Activated B cell treated with CpG ODN at 0.5 μM for 24 hours (primary cell): ENCODE measurements around the gene ZNF135. TPM values are rescaled to one million over a fixed set of nuclear protein-coding genes. Genes with fewer than 3 reads are reported as not detected.
A peak's percentile ranks its signal among the peaks of the same experiment; 100 is the strongest.

ENCODE experiments used
- ATAC-seq: fragments of 200-7000 bp; cut with Tn5 transposase; one replicate; pipeline ENCODE4 v1.10.0; 2021; ENCODE audit warnings: low read depth, mild to moderate bottlenecking, moderate library complexity
- CTCF ChIA-PET: fragments of 350-600 bp; sonication (Branson Sonifier 250); formaldehyde crosslinking; loops from one replicate; lab custom pipeline; 2021; ENCODE audit warnings: antibody characterized with exemption; lab: Charles Lee
- POLR2A ChIA-PET: fragments of 350-600 bp; sonication (Branson Sonifier 250); formaldehyde crosslinking; loops from one replicate; lab custom pipeline; 2021; ENCODE audit warnings: antibody characterized with exemption; lab: Charles Lee
- DNase-seq: peaks from one replicate; pipeline ENCODE4 v3.0.0; 2022
- H3K27ac Mint-ChIP-seq: one replicate; pipeline ENCODE4 v1.8.0; 2020; ENCODE audit warnings: mixed read lengths
- H3K27me3 Mint-ChIP-seq: one replicate; pipeline ENCODE4 v1.8.0; 2021; ENCODE audit warnings: mixed read lengths
- H3K36me3 Mint-ChIP-seq: one replicate; pipeline ENCODE4 v1.8.0; 2021; ENCODE audit warnings: low read depth, mixed read lengths
- H3K4me1 Mint-ChIP-seq: one replicate; pipeline ENCODE4 v1.8.0; 2021; ENCODE audit warnings: mixed read lengths
- H3K4me3 Mint-ChIP-seq: one replicate; pipeline ENCODE4 v1.8.0; 2020; ENCODE audit warnings: mild to moderate bottlenecking, mixed read lengths
- H3K9me3 Mint-ChIP-seq: one replicate; pipeline ENCODE4 v1.8.0; 2020; ENCODE audit warnings: mixed read lengths
- intact Hi-C: fragments of 100-400 bp; cut with micrococcal nuclease; formaldehyde crosslinking; loops from one replicate; pipeline ENCODE4 v1.15.1; 2024
- total RNA-seq: library from RNA; stranded (reverse); gene quantifications from 2 replicates; pipeline ENCODE4 v1.2.3, GENCODE V29; 2022
- TF ChIP-seq, protein P1 (sequence below): fragments of 200-600 bp; IDR thresholded peaks from one replicate; pipeline ENCODE4 v1.8.0; 2022; ENCODE audit warnings: antibody characterized with exemption, mild to moderate bottlenecking

ZNF135 gene
- total RNA-seq, 1 donor from 2014 or later = 7.5 TPM

GRCh38 chr19:58097349-58097748, 38.3 kb downstream of the ZNF135 start:
- ChIA-PET CTCF (no interaction called here), POLR2A (interaction anchor here (0.6 to 1.5 kb wide), 2 partner anchors 34 to 95 kb away, joined by 4 to 5 read pairs; partner anchors contain the start of gene ZNF606)
- peaks cover 22% of the 10 kb centered on the region for H3K36me3 Mint-ChIP-seq
- peaks cover 18% of the 10 kb centered on the region for H3K4me1 Mint-ChIP-seq
- H3K9me3 Mint-ChIP-seq = peaks cover 4% of the 10 kb centered on the region
- H3K27ac Mint-ChIP-seq = peak overlapping the region; percentile 38
- TF ChIP-seq, protein P1, sequence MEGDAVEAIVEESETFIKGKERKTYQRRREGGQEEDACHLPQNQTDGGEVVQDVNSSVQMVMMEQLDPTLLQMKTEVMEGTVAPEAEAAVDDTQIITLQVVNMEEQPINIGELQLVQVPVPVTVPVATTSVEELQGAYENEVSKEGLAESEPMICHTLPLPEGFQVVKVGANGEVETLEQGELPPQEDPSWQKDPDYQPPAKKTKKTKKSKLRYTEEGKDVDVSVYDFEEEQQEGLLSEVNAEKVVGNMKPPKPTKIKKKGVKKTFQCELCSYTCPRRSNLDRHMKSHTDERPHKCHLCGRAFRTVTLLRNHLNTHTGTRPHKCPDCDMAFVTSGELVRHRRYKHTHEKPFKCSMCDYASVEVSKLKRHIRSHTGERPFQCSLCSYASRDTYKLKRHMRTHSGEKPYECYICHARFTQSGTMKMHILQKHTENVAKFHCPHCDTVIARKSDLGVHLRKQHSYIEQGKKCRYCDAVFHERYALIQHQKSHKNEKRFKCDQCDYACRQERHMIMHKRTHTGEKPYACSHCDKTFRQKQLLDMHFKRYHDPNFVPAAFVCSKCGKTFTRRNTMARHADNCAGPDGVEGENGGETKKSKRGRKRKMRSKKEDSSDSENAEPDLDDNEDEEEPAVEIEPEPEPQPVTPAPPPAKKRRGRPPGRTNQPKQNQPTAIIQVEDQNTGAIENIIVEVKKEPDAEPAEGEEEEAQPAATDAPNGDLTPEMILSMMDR = no peak
- intact Hi-C loops = loop anchor here (5.0 to 10.0 kb wide), 3 partner anchors 95 to 370 kb away; partner anchors contain the start of genes ZNF584, ZNF606 and ZNF671
- peak overlapping the region; percentile 90 for H3K4me3 Mint-ChIP-seq
- DNase-seq = no peak
- H3K27me3 Mint-ChIP-seq = no peaks in the 10 kb centered on the region
- ATAC-seq = no peak

GRCh38 chr19:58097781-58098681, 38.9 kb downstream of the ZNF135 start, which contains the start of gene ZSCAN18:
ZSCAN18 (minus strand) TSS chr19:58098231; CDS start chr19:58090267, 7,964 bp downstream.
- ATAC-seq = peak; percentile 93
- Mint-ChIP-seq H3K27ac (peak within 1 kb of the TSS; percentile 100), H3K9me3 (peaks cover 5% of the 10 kb centered on the region), H3K36me3 (peaks cover 24% of the 10 kb centered on the region), H3K4me1 (peaks cover 18% of the 10 kb centered on the region), H3K4me3 (peak within 1 kb of the TSS; percentile 90), H3K27me3 (no peaks in the 10 kb centered on the region)
- TF ChIP-seq, protein P1 = no peak
- ChIA-PET CTCF (no interaction called here), POLR2A (interaction anchor here (0.6 to 1.5 kb wide), 3 partner anchors 34 to 95 kb away, joined by 4 to 5 read pairs (median 4); partner anchors contain the start of genes ZNF329 and ZNF606)
- intact Hi-C loops = loop anchor here (1.0 to 10.0 kb wide), 9 partner anchors 39 to 371 kb away; partner anchors contain the start of genes ZNF135, ZNF256, ZNF274 and ZNF329
- DNase-seq = peak; percentile 98

GRCh38 chr19:58098682-58098998, 39.6 kb downstream of the ZNF135 start:
- TF ChIP-seq, protein P1 = no peak
- Mint-ChIP-seq H3K36me3 (peaks cover 25% of the 10 kb centered on the region), H3K27ac (peak overlapping the region; percentile 100), H3K4me3 (peak overlapping the region; percentile 90), H3K27me3 (no peaks in the 10 kb centered on the region), H3K9me3 (peaks cover 11% of the 10 kb centered on the region), H3K4me1 (peaks cover 18% of the 10 kb centered on the region)
- ATAC-seq (peak; percentile 4), DNase-seq (no peak)
- ChIA-PET POLR2A (interaction anchor here (0.8 to 1.5 kb wide), 4 partner anchors 52 to 207 kb away, joined by 3 to 5 read pairs (median 4); partner anchors contain the start of genes ERVK3-1, ZNF329, ZNF606 and ZNF8), CTCF (no interaction called here)
- intact Hi-C loops = loop anchor here (1.0 to 10.0 kb wide), 9 partner anchors 40 to 371 kb away; partner anchors contain the start of genes ZNF135, ZNF256, ZNF274 and ZNF329

DNA sequence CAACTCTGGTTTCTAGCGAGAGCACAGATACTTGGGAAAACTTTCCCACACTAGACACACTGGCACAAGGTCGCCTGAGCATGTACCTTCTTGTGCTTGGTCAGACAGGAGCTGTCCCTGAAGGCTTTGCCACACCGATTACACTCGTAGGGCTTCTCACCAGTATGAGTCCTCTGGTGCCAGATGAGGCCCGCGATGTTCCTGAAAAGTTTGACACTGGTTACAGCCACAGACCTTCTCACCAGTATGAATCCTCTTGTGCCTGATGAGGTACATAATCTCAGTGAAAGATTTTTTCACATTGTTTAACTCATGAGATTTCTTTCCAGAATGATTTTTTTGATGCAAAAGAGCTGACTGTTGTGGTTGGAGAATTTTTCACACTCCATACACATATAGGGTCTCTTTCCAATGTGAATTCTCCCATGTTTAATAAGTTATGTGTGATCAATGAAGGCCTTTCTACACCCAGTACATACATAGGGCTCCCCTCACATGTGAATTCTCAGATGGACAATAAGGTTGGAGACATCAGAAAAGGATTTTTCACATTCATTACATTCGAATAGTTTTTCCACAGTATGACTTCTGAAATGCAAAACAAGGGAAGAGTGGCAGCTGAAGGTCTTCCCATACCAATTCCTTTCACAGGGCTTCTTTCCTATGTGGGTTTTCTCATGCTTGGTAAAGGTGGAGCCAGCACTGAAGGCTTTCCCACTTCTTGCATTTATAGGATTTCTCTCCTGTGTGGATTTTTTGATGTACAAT, 48.9 kb downstream of the ZNF135 start:
- no peaks in the 10 kb centered on the region for H3K4me1 Mint-ChIP-seq
- POLR2A ChIA-PET = no interaction called here
- DNase-seq = no peak

More for the DNA sequence above, 48.9 kb downstream of the ZNF135 start:
- Mint-ChIP-seq H3K9me3 (peaks cover 46% of the 10 kb centered on the region), H3K27ac (no peak overlapping the region), H3K36me3 (peaks cover 28% of the 10 kb centered on the region), H3K27me3 (no peaks in the 10 kb centered on the region), H3K4me3 (no peak overlapping the region)
- CTCF ChIA-PET = no interaction called here
- intact Hi-C loops = no loop called here
- TF ChIP-seq, protein P1 = no peak
- ATAC-seq = no peak
